Panc1 (cell line): Measurements from ENCODE around the gene FAM228A. TPM values are rescaled to one million over a fixed set of nuclear protein-coding genes. Genes with fewer than 3 reads are reported as not detected.

Experiments used
- ATAC-seq: fragments of 200-7000 bp; cut with Tn5 transposase; 2 replicates; pipeline ENCODE4 v1.9.1; 2020; ENCODE audit warnings: mild to moderate bottlenecking, moderate library complexity
- BruUV-seq: library from RNA; stranded (reverse); fragments of 400-500 nt; replicated peaks from 2 replicates; lab custom pipeline; 2021; lab: Mats Ljungman, UMichigan
- CTCF ChIA-PET: fragments of 300-600 bp; sonication (Branson Sonifier 250); formaldehyde crosslinking; loops from one replicate; lab custom pipeline; 2022; ENCODE audit warnings: antibody characterized with exemption; lab: Charles Lee
- POLR2A ChIA-PET: fragments of 300-600 bp; sonication (Branson Sonifier 250); formaldehyde crosslinking; loops from one replicate; lab custom pipeline; 2022; ENCODE audit warnings: antibody characterized with exemption; lab: Charles Lee
- DNase-seq: peaks from one replicate; pipeline ENCODE4 v3.0.0-alpha.2; 2010; ENCODE audit warnings: low read depth, low spot score
- H3K27ac ChIP-seq: 2 replicates; pipeline ENCODE4 v1.5.1; 2011; ENCODE audit warnings: mild to moderate bottlenecking, low read length, inconsistent platforms
- H3K27me3 ChIP-seq: fragments of 200-500 bp; sonication (Bioruptor generic); 2 replicates; pipeline ENCODE4 v1.6.0; 2014; ENCODE audit warnings: low read length, inconsistent platforms; ENCODE audit not compliant: control insufficient read depth, insufficient read depth
- H3K36me3 ChIP-seq: fragments of 200-500 bp; sonication (Bioruptor generic); 2 replicates; pipeline ENCODE4 v1.5.1; 2014; ENCODE audit warnings: inconsistent platforms, mild to moderate bottlenecking, low read length, moderate library complexity; ENCODE audit not compliant: control insufficient read depth, insufficient read depth
- H3K4me1 ChIP-seq: 2 replicates; pipeline ENCODE4 v1.5.1; 2011; ENCODE audit warnings: inconsistent platforms, mild to moderate bottlenecking, low read length, moderate library complexity; ENCODE audit not compliant: control insufficient read depth, insufficient read depth
- H3K4me3 ChIP-seq, 2 experiments: 2 replicates each; pipeline ENCODE4 v1.5.1; 2011 to 2012; ENCODE audit warnings: low read depth in 2 of 2, low read length in 2 of 2, mild to moderate bottlenecking in 2 of 2, inconsistent platforms in 1 of 2, moderate library complexity in 1 of 2
- H3K9me3 ChIP-seq: fragments of 200-500 bp; sonication (Bioruptor generic); 2 replicates; pipeline ENCODE4 v1.5.1; 2014; ENCODE audit warnings: low read depth, mild to moderate bottlenecking, inconsistent platforms, low read length, moderate library complexity; ENCODE audit not compliant: control insufficient read depth, insufficient read depth
- POLR2AphosphoS5 ChIP-seq: IDR thresholded peaks from 2 replicates; pipeline ENCODE4 v1.6.1; 2012; ENCODE audit warnings: mild to moderate bottlenecking, low read depth, low read length, moderate library complexity
- SIN3A ChIP-seq: IDR thresholded peaks from 2 replicates; pipeline ENCODE4 v1.6.1; 2012; ENCODE audit warnings: low read depth, mild to moderate bottlenecking, low read length, moderate library complexity, borderline replicate concordance; ENCODE audit not compliant: insufficient read depth
- TCF7L2 ChIP-seq: IDR thresholded peaks from 2 replicates; pipeline ENCODE4 v1.6.1; 2011; ENCODE audit warnings: mild to moderate bottlenecking, low read depth, low read length, inconsistent platforms
- in situ Hi-C: cut with HindIII; loops from 2 replicates; pipeline ENCODE4 v1.10.0; 2016; ENCODE audit warnings: low sequenced_read_pairs, low pct_unique_long_range_greater_than_20kb
- intact Hi-C: fragments of 100-400 bp; cut with micrococcal nuclease; formaldehyde crosslinking; loops from one replicate; pipeline ENCODE4 v1.10.0; 2022; ENCODE audit not compliant: unreplicated experiment
- total RNA-seq: library from RNA; stranded (reverse); gene quantifications from one replicate; pipeline ENCODE4 v1.2.1, GENCODE V29; 2021; ENCODE audit not compliant: unreplicated experiment
- TF ChIP-seq, protein P1 (sequence below), 2 experiments: IDR thresholded peaks; 2 replicates each; pipeline ENCODE4 v1.6.1; 2011 to 2012; ENCODE audit warnings: low read depth in 2 of 2, control low read depth in 1 of 2, low read length in 1 of 2, mild to moderate bottlenecking in 1 of 2, moderate library complexity in 1 of 2; ENCODE audit not compliant: insufficient read depth in 1 of 2
- TF ChIP-seq, protein P2 (sequence below): fragments of 450-650 bp; IDR thresholded peaks from 2 replicates; pipeline ENCODE4 v1.5.1; 2017; ENCODE audit warnings: mild to moderate bottlenecking

Gene FAM228A
- total RNA-seq, 1 experiment from 2014 or later = not detected

DNA sequence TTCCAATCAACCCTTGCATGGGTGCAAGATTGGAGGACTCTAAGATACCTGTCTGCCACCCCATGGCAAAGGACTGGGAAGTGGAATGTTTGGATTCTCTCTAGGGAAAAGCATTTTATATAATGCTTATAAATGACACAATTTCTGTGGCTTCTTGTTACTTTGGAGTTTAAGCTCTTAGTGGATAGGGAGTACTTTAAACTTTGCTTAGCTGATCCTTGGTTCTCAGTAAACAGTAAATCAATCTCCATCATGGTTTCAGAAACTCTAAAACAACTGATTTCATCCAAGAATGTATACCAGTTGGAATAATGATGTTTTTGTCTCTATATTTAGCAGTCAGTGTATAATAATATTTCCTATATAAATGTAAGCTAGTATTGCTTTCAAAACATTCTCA is 14.1 kb upstream of the FAM228A start:
- no peak overlapping the region for H3K4me3 ChIP-seq
- no peaks in the 10 kb centered on the region for H3K36me3 ChIP-seq
- DNase-seq (no peak), ATAC-seq (no peak)
- intact Hi-C loops (loop anchor here (10.0 kb wide), 1 partner anchor 76 kb away; the partner anchor contains the start of gene TP53I3), in situ Hi-C loops (no loop called here)
- TF ChIP-seq TCF7L2 (no peak), SIN3A (no peak), POLR2AphosphoS5 (no peak)
- TF ChIP-seq, protein P1, sequence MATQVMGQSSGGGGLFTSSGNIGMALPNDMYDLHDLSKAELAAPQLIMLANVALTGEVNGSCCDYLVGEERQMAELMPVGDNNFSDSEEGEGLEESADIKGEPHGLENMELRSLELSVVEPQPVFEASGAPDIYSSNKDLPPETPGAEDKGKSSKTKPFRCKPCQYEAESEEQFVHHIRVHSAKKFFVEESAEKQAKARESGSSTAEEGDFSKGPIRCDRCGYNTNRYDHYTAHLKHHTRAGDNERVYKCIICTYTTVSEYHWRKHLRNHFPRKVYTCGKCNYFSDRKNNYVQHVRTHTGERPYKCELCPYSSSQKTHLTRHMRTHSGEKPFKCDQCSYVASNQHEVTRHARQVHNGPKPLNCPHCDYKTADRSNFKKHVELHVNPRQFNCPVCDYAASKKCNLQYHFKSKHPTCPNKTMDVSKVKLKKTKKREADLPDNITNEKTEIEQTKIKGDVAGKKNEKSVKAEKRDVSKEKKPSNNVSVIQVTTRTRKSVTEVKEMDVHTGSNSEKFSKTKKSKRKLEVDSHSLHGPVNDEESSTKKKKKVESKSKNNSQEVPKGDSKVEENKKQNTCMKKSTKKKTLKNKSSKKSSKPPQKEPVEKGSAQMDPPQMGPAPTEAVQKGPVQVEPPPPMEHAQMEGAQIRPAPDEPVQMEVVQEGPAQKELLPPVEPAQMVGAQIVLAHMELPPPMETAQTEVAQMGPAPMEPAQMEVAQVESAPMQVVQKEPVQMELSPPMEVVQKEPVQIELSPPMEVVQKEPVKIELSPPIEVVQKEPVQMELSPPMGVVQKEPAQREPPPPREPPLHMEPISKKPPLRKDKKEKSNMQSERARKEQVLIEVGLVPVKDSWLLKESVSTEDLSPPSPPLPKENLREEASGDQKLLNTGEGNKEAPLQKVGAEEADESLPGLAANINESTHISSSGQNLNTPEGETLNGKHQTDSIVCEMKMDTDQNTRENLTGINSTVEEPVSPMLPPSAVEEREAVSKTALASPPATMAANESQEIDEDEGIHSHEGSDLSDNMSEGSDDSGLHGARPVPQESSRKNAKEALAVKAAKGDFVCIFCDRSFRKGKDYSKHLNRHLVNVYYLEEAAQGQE (IDR thresholded peaks at IDR 0.05; ENCODE audit: insufficient read depth in 1 of 2, low read depth in 2 of 2, low read length in 1 of 2) = no peak
- TF ChIP-seq, protein P2, sequence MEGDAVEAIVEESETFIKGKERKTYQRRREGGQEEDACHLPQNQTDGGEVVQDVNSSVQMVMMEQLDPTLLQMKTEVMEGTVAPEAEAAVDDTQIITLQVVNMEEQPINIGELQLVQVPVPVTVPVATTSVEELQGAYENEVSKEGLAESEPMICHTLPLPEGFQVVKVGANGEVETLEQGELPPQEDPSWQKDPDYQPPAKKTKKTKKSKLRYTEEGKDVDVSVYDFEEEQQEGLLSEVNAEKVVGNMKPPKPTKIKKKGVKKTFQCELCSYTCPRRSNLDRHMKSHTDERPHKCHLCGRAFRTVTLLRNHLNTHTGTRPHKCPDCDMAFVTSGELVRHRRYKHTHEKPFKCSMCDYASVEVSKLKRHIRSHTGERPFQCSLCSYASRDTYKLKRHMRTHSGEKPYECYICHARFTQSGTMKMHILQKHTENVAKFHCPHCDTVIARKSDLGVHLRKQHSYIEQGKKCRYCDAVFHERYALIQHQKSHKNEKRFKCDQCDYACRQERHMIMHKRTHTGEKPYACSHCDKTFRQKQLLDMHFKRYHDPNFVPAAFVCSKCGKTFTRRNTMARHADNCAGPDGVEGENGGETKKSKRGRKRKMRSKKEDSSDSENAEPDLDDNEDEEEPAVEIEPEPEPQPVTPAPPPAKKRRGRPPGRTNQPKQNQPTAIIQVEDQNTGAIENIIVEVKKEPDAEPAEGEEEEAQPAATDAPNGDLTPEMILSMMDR = no peak
- no TSS peak for BruUV-seq
- CTCF ChIA-PET = interaction anchor here (0.6 kb wide), 1 partner anchor 336 kb away, joined by 7 read pairs; no protein-coding TSS in a partner anchor
- peaks cover 4% of the 10 kb centered on the region; the same call in 1 of the 2 replicates for H3K9me3 ChIP-seq
- POLR2A ChIA-PET = no interaction called here
- H3K27ac ChIP-seq = no peak overlapping the region
- no peaks in the 10 kb centered on the region for H3K27me3 ChIP-seq
- no peaks in the 10 kb centered on the region for H3K4me1 ChIP-seq

DNA sequence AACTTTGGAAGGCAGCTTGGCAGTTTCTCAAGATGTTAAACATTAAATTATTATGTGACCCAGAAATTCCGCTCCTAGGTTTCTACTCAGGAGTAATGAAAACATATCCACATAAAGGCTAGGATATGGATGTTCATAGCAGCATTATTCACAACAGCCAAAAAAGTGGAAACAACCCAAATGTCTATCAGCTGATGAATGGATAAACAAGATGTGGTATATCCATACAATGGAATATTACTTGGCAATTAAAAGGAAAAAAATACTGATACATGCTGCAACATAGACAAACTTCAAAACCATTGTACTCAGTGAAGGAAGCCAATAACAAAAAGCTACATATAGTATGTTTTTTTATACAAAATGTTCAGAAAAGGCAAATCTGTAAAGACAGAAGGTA is 12.4 kb upstream of the FAM228A start:
- ATAC-seq (no peak), DNase-seq (no peak)
- in situ Hi-C loops = no loop called here

More for the DNA sequence above, 12.4 kb upstream of the FAM228A start:
- intact Hi-C loops = loop anchor here (10.0 kb wide), 1 partner anchor 78 kb away; the partner anchor contains the start of gene TP53I3
- BruUV-seq = no TSS peak
- Histone ChIP-seq H3K27ac (no peak overlapping the region), H3K27me3 (no peaks in the 10 kb centered on the region), H3K4me1 (no peaks in the 10 kb centered on the region), H3K9me3 (peaks cover 4% of the 10 kb centered on the region; the same call in 1 of the 2 replicates), H3K4me3 (no peak overlapping the region), H3K36me3 (no peaks in the 10 kb centered on the region)
- CTCF ChIA-PET = no interaction called here
- POLR2A ChIA-PET = interaction anchor here (0.7 kb wide), 1 partner anchor 265 kb away, joined by 3 read pairs; no protein-coding TSS in a partner anchor
- TF ChIP-seq, protein P2 = no peak
- TF ChIP-seq TCF7L2 = no peak
- TF ChIP-seq, protein P1 (IDR thresholded peaks at IDR 0.05; ENCODE audit: insufficient read depth in 1 of 2, low read depth in 2 of 2, low read length in 1 of 2) = no peak
- TF ChIP-seq POLR2AphosphoS5 = no peak
